HG03039 (cell line): ENCODE data around the gene WDR81.

ENCODE experiments used
- ATAC-seq: cut with Tn5 transposase; IDR thresholded peaks from one replicate; pipeline ENCODE4 v1.9.1; 2021; ENCODE audit warnings: mild to moderate bottlenecking, moderate library complexity; ENCODE audit not compliant: unreplicated experiment

The WDR81 gene

DNA sequence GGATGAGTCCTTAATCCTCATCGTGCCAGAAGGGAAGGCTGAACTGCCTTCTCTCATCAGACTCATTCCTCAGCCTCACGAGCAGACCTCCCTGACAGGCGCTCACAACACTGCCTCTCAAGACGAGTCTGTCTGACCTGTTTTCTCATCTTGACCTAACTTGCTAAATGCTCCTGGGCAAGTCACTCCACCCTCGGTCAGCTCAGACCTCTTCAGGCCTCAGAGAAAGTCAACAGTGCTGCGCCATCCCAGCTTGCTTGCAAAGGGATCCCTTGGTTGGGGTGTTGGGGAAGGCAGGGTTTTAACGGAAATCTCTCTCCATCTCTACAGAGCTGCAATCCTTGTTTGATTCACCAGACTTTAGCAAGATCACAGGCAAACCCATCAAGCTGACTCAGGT is 52.4 kb downstream of the WDR81 start:
- ATAC-seq = no peak

DNA sequence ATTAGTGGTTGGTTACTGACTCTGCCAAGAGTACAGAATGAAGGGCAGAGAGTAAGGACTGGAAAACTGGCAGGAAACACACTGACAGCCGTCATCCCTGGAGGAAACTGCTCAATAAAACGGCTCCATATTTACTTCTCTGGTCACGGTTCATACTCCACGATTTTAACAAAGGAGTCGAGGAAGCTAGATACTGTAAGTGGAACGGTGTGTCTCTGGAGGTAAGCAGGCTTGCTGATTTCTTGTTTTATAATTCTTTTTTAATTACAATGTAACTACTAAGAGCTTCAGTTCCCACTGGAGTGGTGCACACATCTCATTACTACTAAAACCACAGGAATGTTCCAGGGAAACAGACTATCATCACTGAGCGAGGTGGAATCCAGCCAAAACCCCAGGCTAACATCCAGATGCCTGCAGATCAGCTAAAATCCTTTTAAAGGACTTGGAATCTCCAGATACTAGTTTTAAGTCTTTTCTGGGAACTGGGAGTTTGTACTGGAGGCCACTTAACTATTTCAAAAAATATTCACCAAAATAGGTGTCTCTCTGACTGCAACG is 55.1 kb downstream of the WDR81 start:
- no peak for ATAC-seq

DNA sequence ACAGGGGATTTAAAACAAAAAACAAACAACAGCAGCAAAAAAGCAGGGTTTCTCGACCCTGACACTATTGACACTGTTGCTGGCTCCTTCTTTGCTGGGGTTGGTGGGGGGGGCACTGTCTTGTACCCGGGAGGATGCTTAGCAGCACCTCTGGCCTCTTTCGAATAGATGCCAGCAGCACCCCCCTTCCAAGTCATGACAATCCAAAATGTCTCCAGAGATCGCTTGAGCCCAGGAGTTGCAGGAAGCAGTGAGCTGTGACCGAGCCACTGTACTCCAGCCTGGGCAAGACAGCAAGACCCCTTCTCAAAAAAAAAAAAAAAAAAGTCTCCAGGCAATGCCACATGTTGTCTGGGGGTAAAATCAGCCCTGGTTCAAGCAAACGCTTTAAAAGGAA is 57.7 kb downstream of the WDR81 start:
- ATAC-seq = no peak

DNA sequence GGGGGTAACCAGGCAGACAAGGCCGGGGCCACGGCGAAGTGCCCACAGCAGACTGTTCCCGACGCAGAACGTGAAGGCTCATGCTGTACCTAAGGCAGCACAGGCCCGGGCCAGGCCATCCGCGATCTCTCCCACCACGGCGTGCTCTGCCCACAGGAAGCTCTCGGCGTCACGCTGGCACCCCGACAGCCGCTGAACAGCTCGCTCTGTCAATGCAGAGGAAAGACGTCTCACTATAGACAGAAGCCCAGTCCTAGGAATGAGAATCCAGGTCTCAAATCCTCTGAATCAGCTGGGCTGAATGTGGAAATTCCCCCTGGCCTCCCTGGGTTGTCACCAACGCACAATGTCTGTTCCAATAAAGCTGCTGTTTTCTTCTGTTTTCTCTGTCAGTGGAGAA is 58.8 kb downstream of the WDR81 start:
- no peak for ATAC-seq

DNA sequence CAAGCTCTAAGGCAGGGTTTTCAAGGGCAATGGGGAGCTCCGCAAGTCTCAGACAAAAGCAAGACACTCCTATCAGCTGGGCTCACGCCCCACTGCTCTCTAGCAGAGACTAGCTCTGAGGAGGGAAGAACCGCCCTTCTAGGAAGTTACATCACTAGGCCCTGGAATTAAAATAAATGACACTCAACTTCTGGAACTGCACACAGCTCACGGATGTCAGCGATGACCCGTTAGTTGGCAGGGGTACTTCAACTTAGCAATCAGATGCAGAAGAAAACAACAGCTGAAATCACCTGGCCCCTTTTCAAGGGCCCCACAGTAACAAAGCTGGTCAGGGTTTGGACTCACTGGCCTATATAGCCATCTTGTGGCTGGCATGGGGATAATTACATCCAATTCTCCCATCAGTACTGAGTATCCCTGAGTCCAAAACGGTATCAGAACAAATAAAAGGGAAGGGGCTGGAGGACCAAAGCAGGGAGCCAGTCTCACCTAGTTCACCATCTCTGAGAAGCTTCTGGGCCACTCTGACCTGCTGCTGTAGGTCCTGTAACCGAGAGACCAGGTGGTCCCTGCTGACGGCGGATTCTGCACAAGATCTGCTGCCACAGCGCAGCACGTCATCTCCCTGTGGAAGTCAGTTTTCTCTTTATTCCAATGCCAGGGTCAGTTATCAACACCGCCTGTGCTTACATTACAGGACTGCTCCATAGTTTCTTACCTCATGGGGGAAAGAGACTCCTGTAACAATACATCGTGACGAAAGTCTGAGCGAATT is 59.5 kb downstream of the WDR81 start:
- no peak for ATAC-seq

DNA sequence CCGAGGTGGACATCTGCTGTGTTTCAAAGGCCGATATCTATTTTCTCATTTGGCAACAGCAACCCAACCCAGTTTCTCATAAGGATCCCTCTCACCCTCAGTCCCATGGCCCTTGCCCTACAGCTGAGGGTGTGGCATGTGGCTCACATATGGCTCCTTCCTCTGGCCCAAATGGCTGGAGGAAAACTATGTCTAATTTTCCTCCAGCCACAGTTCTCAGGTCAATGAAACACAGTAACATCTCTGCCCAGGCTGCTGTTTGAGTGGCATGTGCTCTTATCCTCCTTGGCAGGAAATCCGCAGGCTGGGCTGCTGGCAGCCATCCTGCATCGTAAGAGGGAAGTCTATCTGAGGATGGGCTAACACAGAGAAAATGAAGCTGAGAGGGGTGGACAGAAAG is 61.4 kb downstream of the WDR81 start:
- no peak for ATAC-seq

DNA sequence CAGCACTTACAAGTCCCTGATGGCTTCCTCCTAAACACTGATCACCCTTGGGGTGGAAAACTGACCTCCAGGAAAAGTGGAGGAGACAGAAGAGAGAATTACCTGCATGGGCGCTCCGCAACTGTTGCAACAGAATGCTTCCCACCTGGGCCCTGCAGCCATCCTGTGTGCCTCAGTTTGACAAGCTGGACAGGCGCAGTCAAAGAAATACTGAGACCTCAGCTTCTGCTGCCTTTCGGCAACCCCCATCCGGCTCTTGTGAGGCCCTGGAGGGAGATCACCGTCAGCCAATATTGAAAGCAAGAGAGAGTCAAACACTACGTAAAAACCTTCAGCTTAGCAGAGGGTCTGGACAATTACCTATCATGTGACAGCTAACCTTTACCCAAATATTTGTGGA is 62.2 kb downstream of the WDR81 start:
- ATAC-seq = no peak

DNA sequence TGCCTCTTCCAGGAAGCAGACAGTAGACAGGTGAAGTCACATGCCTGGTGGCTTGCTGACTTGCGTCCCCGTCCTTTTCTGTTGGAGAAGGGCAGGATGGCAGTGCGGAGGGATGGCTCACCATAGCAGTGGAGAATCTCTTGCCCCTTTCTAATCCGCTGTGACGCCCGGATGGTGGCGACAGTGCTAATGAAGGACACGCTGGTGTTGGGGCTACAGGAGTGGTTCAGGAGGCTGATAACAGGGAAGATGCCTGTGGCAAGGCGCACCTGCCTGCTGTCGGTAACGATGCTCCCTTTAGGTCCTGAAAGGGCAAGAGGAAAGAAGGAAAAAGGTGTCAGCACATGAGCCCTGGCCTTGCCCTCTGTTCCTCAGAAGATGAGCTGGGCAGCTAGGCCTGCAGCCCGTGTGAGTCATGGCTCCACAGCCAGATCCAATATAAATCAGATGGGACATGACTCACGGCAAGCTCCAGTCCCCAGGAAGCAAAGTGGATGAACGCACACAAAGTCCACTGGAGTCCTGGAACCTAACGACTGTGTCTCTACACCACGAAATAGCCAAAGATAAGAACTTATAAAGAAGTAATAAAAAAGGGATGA is 62.9 kb downstream of the WDR81 start:
- ATAC-seq = no peak
